MCF 10A (cell line): Measurements from ENCODE around the gene ACOT12. TPM values are rescaled to one million over a fixed set of nuclear protein-coding genes. Genes with fewer than 3 reads are reported as not detected.

ENCODE experiments used
- BruUV-seq: library from RNA; stranded (reverse); fragments of 400-500 nt; replicated peaks from 2 replicates; lab custom pipeline; 2021; lab: Mats Ljungman, UMichigan
- CTCF ChIA-PET: fragments of 300-600 bp; sonication (Branson Sonifier 250); formaldehyde crosslinking; extraction: SDS; loops from one replicate; lab custom pipeline; 2021; ENCODE audit warnings: antibody characterized with exemption, inconsistent platforms; lab: Yijun Ruan, JAX
- POLR2A ChIA-PET: fragments of 300-600, 350-650 bp; sonication (Branson Sonifier 250); formaldehyde crosslinking; extraction: SDS; loops from one replicate; lab custom pipeline; 2020; ENCODE audit warnings: antibody characterized with exemption, inconsistent platforms; lab: Yijun Ruan, JAX
- DNase-seq: peaks from one replicate; pipeline ENCODE4 v3.0.0-alpha.2; 2018; ENCODE audit not compliant: unreplicated experiment
- H3K27ac Mint-ChIP-seq: one replicate; pipeline ENCODE4 v1.8.0; 2022; ENCODE audit warnings: mild to moderate bottlenecking, low read depth, mixed read lengths; ENCODE audit not compliant: unreplicated experiment
- H3K27me3 Mint-ChIP-seq: one replicate; pipeline ENCODE4 v1.8.0; 2022; ENCODE audit warnings: mixed read lengths; ENCODE audit not compliant: insufficient read depth, unreplicated experiment
- H3K36me3 Mint-ChIP-seq: one replicate; pipeline ENCODE4 v1.8.0; 2022; ENCODE audit warnings: mild to moderate bottlenecking, moderate library complexity, mixed read lengths; ENCODE audit not compliant: insufficient read depth, unreplicated experiment
- H3K4me1 Mint-ChIP-seq: one replicate; pipeline ENCODE4 v1.8.0; 2022; ENCODE audit warnings: mixed read lengths; ENCODE audit not compliant: insufficient read depth, unreplicated experiment
- H3K4me3 Mint-ChIP-seq: one replicate; pipeline ENCODE4 v1.8.0; 2022; ENCODE audit warnings: mild to moderate bottlenecking, moderate library complexity, mixed read lengths; ENCODE audit not compliant: unreplicated experiment
- H3K9me3 Mint-ChIP-seq: one replicate; pipeline ENCODE4 v1.8.0; 2022; ENCODE audit warnings: mixed read lengths; ENCODE audit not compliant: unreplicated experiment
- intact Hi-C: fragments of 100-400 bp; cut with micrococcal nuclease; formaldehyde crosslinking; loops from 2 replicates; pipeline ENCODE4 v1.14.1; 2022
- total RNA-seq: library from RNA; stranded (reverse); gene quantifications from 2 replicates; pipeline ENCODE4 v1.2.3, GENCODE V29; 2022
- TF ChIP-seq, protein P1 (sequence below): fragments of 200-600 bp; IDR thresholded peaks from one replicate; pipeline ENCODE4 v1.8.0; 2022; ENCODE audit warnings: antibody characterized with exemption, mild to moderate bottlenecking; ENCODE audit not compliant: unreplicated experiment

Gene ACOT12
- total RNA-seq, 1 experiment from 2014 or later: not detected

- Mint-ChIP-seq H3K4me3 (no peak overlapping the region), H3K27me3 (no peaks in the 10 kb centered on the region), H3K36me3 (no peaks in the 10 kb centered on the region), H3K4me1 (no peaks in the 10 kb centered on the region), H3K9me3 (no peaks in the 10 kb centered on the region), H3K27ac (no peak overlapping the region)
- DNase-seq: no peak
- CTCF ChIA-PET: interaction anchor here (0.6 kb wide), 2 partner anchors 78 to 161 kb away, joined by 3 read pairs; no protein-coding TSS in a partner anchor
- POLR2A ChIA-PET: interaction anchor here (0.7 kb wide), 1 partner anchor 18 kb away, joined by 3 read pairs; no protein-coding TSS in a partner anchor
- no TSS peak for BruUV-seq
- intact Hi-C loops: no loop called here
- TF ChIP-seq, protein P1, sequence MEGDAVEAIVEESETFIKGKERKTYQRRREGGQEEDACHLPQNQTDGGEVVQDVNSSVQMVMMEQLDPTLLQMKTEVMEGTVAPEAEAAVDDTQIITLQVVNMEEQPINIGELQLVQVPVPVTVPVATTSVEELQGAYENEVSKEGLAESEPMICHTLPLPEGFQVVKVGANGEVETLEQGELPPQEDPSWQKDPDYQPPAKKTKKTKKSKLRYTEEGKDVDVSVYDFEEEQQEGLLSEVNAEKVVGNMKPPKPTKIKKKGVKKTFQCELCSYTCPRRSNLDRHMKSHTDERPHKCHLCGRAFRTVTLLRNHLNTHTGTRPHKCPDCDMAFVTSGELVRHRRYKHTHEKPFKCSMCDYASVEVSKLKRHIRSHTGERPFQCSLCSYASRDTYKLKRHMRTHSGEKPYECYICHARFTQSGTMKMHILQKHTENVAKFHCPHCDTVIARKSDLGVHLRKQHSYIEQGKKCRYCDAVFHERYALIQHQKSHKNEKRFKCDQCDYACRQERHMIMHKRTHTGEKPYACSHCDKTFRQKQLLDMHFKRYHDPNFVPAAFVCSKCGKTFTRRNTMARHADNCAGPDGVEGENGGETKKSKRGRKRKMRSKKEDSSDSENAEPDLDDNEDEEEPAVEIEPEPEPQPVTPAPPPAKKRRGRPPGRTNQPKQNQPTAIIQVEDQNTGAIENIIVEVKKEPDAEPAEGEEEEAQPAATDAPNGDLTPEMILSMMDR: no peak
Observed at GRCh38 chr5:81388169-81388568, 5.8 kb downstream of the ACOT12 start.

DNA sequence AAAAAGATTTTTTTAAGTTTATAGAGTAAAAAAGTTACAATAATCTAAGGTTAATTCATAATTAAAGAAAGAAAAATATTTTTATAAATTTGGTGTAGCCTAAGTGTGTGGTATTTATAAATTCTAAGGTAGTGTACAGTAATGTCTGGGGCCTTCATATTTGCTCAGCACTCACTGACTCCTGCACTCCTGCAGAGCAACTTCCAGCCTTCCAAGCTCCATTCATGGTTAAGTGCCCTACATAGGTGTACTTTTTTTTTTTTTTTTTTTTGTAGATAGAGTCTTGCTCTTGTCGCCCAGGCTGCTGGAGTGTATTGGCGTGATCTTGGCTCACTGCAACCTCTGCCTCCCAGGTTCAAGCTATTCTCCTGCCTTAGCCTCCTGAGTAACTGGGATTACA, 10.1 kb downstream of the ACOT12 start:
- Mint-ChIP-seq H3K4me1 (no peaks in the 10 kb centered on the region), H3K27me3 (no peaks in the 10 kb centered on the region), H3K9me3 (no peaks in the 10 kb centered on the region), H3K4me3 (no peak overlapping the region), H3K36me3 (no peaks in the 10 kb centered on the region), H3K27ac (no peak overlapping the region)
- no TSS peak for BruUV-seq
- intact Hi-C loops: no loop called here
- DNase-seq: no peak
- TF ChIP-seq, protein P1: no peak
- ChIA-PET CTCF (interaction anchor here (0.9 kb wide), 1 partner anchor 10 kb away, joined by 5 read pairs; no protein-coding TSS in a partner anchor), POLR2A (no interaction called here)

DNA sequence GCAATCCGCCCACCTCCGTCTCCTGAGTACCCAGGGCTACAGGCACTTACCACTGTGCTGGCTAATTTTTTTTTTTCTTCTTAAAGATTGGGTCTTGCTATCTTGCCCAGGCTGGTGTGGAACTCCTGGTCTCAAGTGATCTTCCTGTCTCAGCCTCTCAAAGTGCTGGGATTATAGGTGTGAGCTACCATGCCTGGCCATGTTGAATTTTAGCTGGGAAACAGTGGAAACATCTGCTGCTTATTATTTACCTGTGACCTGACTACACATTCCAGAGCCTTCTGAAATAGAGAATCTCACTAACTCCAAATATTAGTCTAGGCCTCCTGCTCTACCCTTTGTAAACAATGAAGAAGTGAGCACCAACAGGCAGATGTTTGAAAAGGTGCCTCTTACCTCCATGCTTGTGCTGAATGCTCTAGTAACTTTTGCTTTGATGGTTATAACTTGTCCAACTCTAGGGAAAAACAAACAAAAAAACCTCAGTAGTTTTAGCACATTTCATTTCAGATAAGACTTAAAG, 22.5 kb downstream of the ACOT12 start:
- Mint-ChIP-seq H3K27me3 (peaks cover 16% of the 10 kb centered on the region), H3K4me1 (no peaks in the 10 kb centered on the region), H3K9me3 (no peaks in the 10 kb centered on the region), H3K36me3 (no peaks in the 10 kb centered on the region), H3K4me3 (no peak overlapping the region), H3K27ac (no peak overlapping the region)
- ChIA-PET CTCF (interaction anchor here (0.6 kb wide), 1 partner anchor 36 kb away, joined by 3 read pairs; no protein-coding TSS in a partner anchor), POLR2A (interaction anchor here (0.8 kb wide), 1 partner anchor 12 kb away, joined by 3 read pairs; no protein-coding TSS in a partner anchor)
- no peak for DNase-seq
- intact Hi-C loops: no loop called here
- TF ChIP-seq, protein P1: no peak
- no TSS peak for BruUV-seq

DNA sequence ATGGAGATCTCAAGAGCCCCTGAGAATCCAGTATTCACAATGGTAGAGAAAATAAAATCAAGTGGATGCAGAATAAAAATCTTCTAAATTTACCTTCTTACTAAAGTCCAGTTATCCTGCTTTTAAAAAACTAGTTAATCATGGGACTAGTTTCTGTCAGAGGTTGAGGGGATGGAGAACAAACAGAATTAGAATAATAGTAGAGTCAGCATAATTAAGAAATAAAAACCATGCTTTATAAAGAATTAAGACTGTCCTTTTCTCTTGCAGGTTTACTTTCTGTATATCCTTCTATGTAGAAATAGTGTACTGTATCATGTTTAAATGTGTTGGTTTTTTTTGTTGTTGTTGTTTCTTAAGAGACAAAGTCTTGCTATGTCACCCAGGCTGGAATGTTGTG, 23.0 kb downstream of the ACOT12 start:
- no peaks in the 10 kb centered on the region for H3K9me3 Mint-ChIP-seq
- intact Hi-C loops: no loop called here
- no peak overlapping the region for H3K27ac Mint-ChIP-seq
- no peak for DNase-seq
- H3K27me3 Mint-ChIP-seq: peaks cover 15% of the 10 kb centered on the region
- H3K36me3 Mint-ChIP-seq: no peaks in the 10 kb centered on the region
- ChIA-PET POLR2A (no interaction called here), CTCF (interaction anchor here (0.6 kb wide), 1 partner anchor 35 kb away, joined by 3 read pairs; no protein-coding TSS in a partner anchor)
- TF ChIP-seq, protein P1: no peak
- H3K4me3 Mint-ChIP-seq: no peak overlapping the region
- no TSS peak for BruUV-seq
- no peaks in the 10 kb centered on the region for H3K4me1 Mint-ChIP-seq
